Spleen (tissue), 11 donors: ENCODE measurements around the gene PHYKPL. TPM values are rescaled to one million over a fixed set of nuclear protein-coding genes. Genes with fewer than 3 reads are reported as not detected.

Experiments
- DNase-seq: peaks from one replicate; pipeline ENCODE4 v3.0.0-alpha.2; 2020
- H3K27ac ChIP-seq, 8 donors: fragments of 200-600 bp; sonication (generic) in 7 of 8; 1 replicate in 4 of 8; 2 replicates in 4 of 8; pipeline versions ENCODE4 v1.5.0 to v1.8.0; 2016 to 2021; ENCODE audit warnings: inconsistent platforms in 4 of 8, mild to moderate bottlenecking in 4 of 8, moderate library complexity in 1 of 8
- H3K27me3 ChIP-seq, 7 donors: fragments of 200-600 bp; sonication (generic) in 6 of 7; replicated peaks in 1 of 7; 1 replicate in 4 of 7; 2 replicates in 3 of 7; pipeline versions ENCODE4 v1.5.0 to v1.8.0; 2016 to 2021; ENCODE audit warnings: inconsistent platforms in 3 of 7, mild to moderate bottlenecking in 1 of 7
- H3K36me3 ChIP-seq, 6 donors: fragments of 200-600 bp; sonication (generic) in 5 of 6; 1 replicate in 4 of 6; 2 replicates in 2 of 6; pipeline versions ENCODE4 v1.5.0 to v1.8.0; 2016 to 2021; ENCODE audit warnings: inconsistent platforms in 2 of 6
- H3K4me1 ChIP-seq, 6 donors: fragments of 200-600 bp; sonication (generic) in 5 of 6; 1 replicate in 3 of 6; 2 replicates in 3 of 6; pipeline versions ENCODE4 v1.5.0 to v1.8.0; 2016 to 2021; ENCODE audit warnings: inconsistent platforms in 3 of 6
- H3K4me3 ChIP-seq, 8 donors: fragments of 200-600 bp; sonication (generic) in 7 of 8; 1 replicate in 4 of 8; 2 replicates in 4 of 8; pipeline versions ENCODE4 v1.5.0 to v1.8.0; 2016 to 2021; ENCODE audit warnings: inconsistent platforms in 4 of 8, mild to moderate bottlenecking in 4 of 8, moderate library complexity in 2 of 8
- H3K9me3 ChIP-seq, 8 donors: fragments of 200-600 bp; sonication (generic) in 7 of 8; 1 replicate in 4 of 8; 2 replicates in 4 of 8; pipeline versions ENCODE4 v1.5.0 to v1.8.0; 2016 to 2021; ENCODE audit warnings: inconsistent platforms in 4 of 8
- POLR2A ChIP-seq, 3 donors: fragments of 450-650 bp; IDR thresholded peaks; one replicate each; pipeline ENCODE4 v1.5.1; 2017; ENCODE audit warnings: antibody characterized with exemption in 3 of 3, mild to moderate bottlenecking in 1 of 3
- POLR2AphosphoS5 ChIP-seq, 3 donors: sonication (generic); formaldehyde crosslinking; IDR thresholded peaks; one replicate each; pipeline ENCODE4 v1.5.1; 2017; ENCODE audit warnings: antibody characterized with exemption in 3 of 3
- WGBS, 5 donors: extraction: QIAGEN DNeasy Blood & Tissue Kit in 3 of 5; methylation state at CpG; one replicate each; pipeline versions ENCODE4 v1.1.5 to v1.1.7; 2013 to 2018; 5-methylcytosine and 5-hydroxymethylcytosine counted together
- intact Hi-C: fragments of 100-400 bp; cut with DNase I; formaldehyde crosslinking; loops from one replicate; pipeline ENCODE4 v1.15.0; 2023; ENCODE audit warnings: low total_unique reads
- polyA plus RNA-seq, 3 donors: library from polyadenylated mRNA; stranded (reverse); fragments of 200-250 nt; gene quantifications; one replicate each; pipeline ENCODE4 v1.2.1, GENCODE V29; 2013
- total RNA-seq, 7 donors: library from RNA; depleted of rRNA in 3 of 7; stranded (reverse); fragments of >200 nt in 3 of 7; fragmentation: NEBNext Ultra II Directional in 4 of 7; extraction: Animal tissue kit (Norgen Biotek cat#: 25700) in 4 of 7; gene quantifications; one replicate each; pipeline versions ENCODE4 v1.1.0 to v1.2.1, GENCODE V29; 2016 to 2021
- TF ChIP-seq, protein P1 (sequence below), 11 experiments: fragments of 200-600 bp in 7 of 11; fragments of 450-650 bp in 4 of 11; sonication (generic) in 4 of 11; IDR thresholded peaks in 8 of 11; conservative IDR thresholded peaks in 3 of 11; 1 replicate in 7 of 11; 2 replicates in 4 of 11; pipeline versions ENCODE4 v1.4.0 to v1.8.0; 2016 to 2021; ENCODE audit warnings: antibody characterized with exemption in 11 of 11, inconsistent platforms in 4 of 11, mild to moderate bottlenecking in 1 of 11
- donor health status: healthy with polysubstance abuse.
- donor health status: DM: no; HTN: no; CAD: no; lungs with moderate emphysema.
- donor health status: DM: no; HTN: no; CAD: no.
- donor health status: Bipolar disorder and iron deficiency.
- donor health status: healthy.
- donor health status: DM: no; HTN: no; CAD: no.
- donor health status: DM: yes; HTN: yes; CAD: no.

Gene PHYKPL
- total and polyA plus RNA-seq, 10 donors: 46.9 to 209 (median 105) TPM

DNA sequence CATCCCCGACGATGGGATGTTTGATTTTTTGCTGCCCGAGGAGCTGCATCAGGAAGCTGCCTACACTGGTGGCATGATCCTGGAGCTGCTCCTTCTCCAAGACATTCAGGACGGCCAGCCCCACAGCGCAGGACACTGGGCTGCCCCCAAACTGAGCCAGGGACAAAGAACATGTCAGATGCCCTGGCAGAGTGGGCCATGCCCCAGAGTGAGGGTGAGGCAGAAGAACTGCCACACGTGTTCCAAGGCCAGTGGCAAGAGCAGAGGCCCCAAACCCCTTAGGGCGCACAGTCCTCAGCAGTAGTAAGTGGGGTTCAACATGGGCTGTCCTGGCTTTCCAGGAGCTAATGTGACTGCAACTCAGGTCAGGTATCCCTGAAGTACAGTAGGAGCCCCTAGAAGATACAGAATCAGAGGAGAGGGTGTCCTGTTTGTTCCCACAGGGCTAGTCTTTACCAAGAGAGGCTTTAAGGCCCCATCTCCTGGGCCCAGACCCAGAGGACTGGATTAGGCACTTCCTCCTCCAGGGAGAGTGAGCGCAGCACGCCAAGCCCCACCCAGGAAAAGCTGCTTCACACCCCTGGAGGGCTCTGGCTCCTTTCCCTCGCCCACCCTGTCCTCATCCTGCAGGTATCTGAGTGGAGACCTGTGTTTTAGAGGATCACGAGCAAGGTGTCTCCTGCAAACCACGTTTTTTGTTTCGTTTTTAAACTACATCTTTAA is 17.2 kb downstream of the PHYKPL start:
- Histone ChIP-seq H3K27ac (peak overlapping the region in 7 of 8 donors; percentile 18 to 82 (median 66)), H3K27me3 (no peaks in the 10 kb centered on the region), H3K4me3 (no peak overlapping the region), H3K4me1 (peaks cover 0 to 66% (median 33%) of the 10 kb centered on the region in 6 donors), H3K9me3 (no peaks in the 10 kb centered on the region), H3K36me3 (peaks cover 0 to 100% (median 79%) of the 10 kb centered on the region in 6 donors)
- no peak for DNase-seq
- intact Hi-C loops: no loop called here
- WGBS, 5 donors: 60 to 83% (median 69%) methylated on average over 10 to 13 of the region's 13 CpGs
- TF ChIP-seq POLR2AphosphoS5 (IDR thresholded peaks at IDR 0.05): peak in 2 of 3 donors; percentile 28 to 62
- TF ChIP-seq, protein P1, sequence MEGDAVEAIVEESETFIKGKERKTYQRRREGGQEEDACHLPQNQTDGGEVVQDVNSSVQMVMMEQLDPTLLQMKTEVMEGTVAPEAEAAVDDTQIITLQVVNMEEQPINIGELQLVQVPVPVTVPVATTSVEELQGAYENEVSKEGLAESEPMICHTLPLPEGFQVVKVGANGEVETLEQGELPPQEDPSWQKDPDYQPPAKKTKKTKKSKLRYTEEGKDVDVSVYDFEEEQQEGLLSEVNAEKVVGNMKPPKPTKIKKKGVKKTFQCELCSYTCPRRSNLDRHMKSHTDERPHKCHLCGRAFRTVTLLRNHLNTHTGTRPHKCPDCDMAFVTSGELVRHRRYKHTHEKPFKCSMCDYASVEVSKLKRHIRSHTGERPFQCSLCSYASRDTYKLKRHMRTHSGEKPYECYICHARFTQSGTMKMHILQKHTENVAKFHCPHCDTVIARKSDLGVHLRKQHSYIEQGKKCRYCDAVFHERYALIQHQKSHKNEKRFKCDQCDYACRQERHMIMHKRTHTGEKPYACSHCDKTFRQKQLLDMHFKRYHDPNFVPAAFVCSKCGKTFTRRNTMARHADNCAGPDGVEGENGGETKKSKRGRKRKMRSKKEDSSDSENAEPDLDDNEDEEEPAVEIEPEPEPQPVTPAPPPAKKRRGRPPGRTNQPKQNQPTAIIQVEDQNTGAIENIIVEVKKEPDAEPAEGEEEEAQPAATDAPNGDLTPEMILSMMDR (IDR thresholded peaks at IDR 0.05 in 8 of 11, conservative IDR thresholded peaks at IDR 0.05 in 3 of 11): no peak

DNA sequence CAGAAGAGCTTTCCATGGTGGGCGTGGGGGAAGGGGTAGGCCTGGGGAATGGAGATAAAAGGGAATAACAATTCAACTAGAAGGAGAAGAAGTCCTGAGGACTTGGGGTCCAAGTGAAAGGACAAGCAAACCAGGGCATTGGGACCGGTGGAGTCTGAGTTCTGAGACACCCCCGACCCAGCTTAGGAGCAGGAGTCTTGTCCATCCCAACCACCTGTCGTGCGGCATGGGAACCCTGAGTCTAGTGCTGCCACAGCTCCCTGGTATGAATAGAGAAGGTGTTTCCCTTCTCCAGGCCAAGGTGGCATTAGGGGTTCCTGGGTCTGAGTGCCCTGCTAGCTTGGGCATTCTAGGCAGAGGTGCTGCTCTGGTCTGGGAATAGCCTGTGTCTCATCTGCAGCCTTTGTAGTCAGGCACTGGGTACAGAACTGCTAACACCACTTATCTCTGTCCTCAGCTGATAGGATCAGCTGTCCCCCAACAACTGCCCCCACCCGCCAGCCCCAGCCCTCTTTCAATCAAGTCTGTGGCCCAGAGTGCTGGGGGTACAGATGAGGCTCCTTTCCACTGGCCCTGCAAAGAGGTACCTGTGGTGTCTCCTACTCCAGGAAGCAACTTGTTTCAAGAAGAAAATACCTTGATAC is 18.3 kb downstream of the PHYKPL start:
- H3K4me1 ChIP-seq: peaks cover 0 to 74% (median 33%) of the 10 kb centered on the region in 6 donors
- peak overlapping the region in 3 of 8 donors; percentile 66 to 82 (median 72) for H3K27ac ChIP-seq
- TF ChIP-seq, protein P1 (IDR thresholded peaks at IDR 0.05 in 8 of 11, conservative IDR thresholded peaks at IDR 0.05 in 3 of 11): no peak
- TF ChIP-seq POLR2AphosphoS5 (IDR thresholded peaks at IDR 0.05) (no peak), POLR2A (IDR thresholded peaks at IDR 0.05) (no peak)
- peak; percentile 45 for DNase-seq
- H3K9me3 ChIP-seq: no peaks in the 10 kb centered on the region
- H3K4me3 ChIP-seq: no peak overlapping the region
- intact Hi-C loops: no loop called here
- WGBS, 5 donors: 93 to 96% (median 95%) methylated on average over 6 of the region's 6 CpGs
- no peaks in the 10 kb centered on the region for H3K27me3 ChIP-seq
- peaks cover 0 to 100% (median 86%) of the 10 kb centered on the region in 6 donors for H3K36me3 ChIP-seq

DNA sequence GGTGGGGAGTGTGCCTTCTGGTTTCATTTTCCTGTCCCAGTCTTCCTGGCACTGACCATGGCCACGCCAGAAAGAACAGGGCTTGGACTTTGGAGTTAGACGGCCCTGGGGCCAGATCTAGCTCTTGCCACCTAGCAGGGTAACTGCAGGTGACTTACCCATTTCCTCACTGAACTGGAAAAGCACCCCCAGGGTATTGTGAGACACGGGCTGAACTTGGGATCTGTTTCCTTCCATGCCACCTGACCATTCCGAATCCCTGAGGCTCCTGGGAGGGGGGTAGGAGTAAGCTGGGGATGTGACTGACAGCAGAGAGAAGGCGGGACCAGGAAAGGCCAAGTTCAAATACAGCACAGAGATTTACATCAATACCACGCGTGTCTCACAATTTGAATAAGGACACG is 18.9 kb downstream of the PHYKPL start:
- no peak for TF ChIP-seq POLR2A (IDR thresholded peaks at IDR 0.05)
- TF ChIP-seq, protein P1 (IDR thresholded peaks at IDR 0.05 in 8 of 11, conservative IDR thresholded peaks at IDR 0.05 in 3 of 11): no peak
- no peak for TF ChIP-seq POLR2AphosphoS5 (IDR thresholded peaks at IDR 0.05)
- peak; percentile 17 for DNase-seq
- 68 to 78% (median 77%) methylated on average over 8 of the region's 8 CpGs for WGBS, 5 donors
- peak overlapping the region in 2 of 8 donors; percentile 66 to 82 for H3K27ac ChIP-seq
- H3K27me3 ChIP-seq: no peaks in the 10 kb centered on the region
- no peak overlapping the region for H3K4me3 ChIP-seq
- H3K9me3 ChIP-seq: no peaks in the 10 kb centered on the region
- H3K36me3 ChIP-seq: peaks cover 0 to 100% (median 88%) of the 10 kb centered on the region in 6 donors
- intact Hi-C loops: no loop called here
- H3K4me1 ChIP-seq: peaks cover 0 to 79% (median 33%) of the 10 kb centered on the region in 6 donors

DNA sequence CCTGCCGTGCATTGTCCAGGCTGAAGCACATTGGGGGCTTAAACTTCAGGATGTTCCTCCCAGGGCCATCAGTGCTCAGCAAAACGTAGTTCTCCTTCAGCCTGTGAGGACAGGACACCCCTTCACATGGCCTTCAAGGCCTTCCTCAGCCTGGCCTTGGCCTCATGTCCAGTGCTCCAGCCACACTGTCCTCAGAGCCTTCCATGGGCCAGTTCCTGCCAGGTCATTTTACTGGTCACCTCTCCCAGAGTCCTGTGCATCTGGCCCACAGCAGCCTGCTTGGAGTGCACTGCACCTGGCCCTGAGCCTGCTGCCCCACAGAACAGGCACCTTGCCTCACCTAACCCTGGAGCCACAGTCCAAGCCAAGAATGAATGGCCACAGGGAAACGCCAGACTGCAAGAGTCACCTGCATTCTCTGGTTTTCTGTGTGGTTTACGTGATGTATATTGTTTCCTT is 19.6 kb downstream of the PHYKPL start:
- TF ChIP-seq POLR2A (IDR thresholded peaks at IDR 0.05) (no peak), POLR2AphosphoS5 (IDR thresholded peaks at IDR 0.05) (peak; percentile 49 to 72 (median 61))
- TF ChIP-seq, protein P1 (IDR thresholded peaks at IDR 0.05 in 8 of 11, conservative IDR thresholded peaks at IDR 0.05 in 3 of 11): no peak
- WGBS, 5 donors: 46 to 71% (median 55%) methylated on average over 4 of the region's 4 CpGs
- no peak overlapping the region for H3K4me3 ChIP-seq
- DNase-seq: peak; percentile 58
- intact Hi-C loops: no loop called here
- no peaks in the 10 kb centered on the region for H3K27me3 ChIP-seq
- H3K4me1 ChIP-seq: peaks cover 0 to 86% (median 38%) of the 10 kb centered on the region in 6 donors
- peaks cover 0 to 100% (median 92%) of the 10 kb centered on the region in 6 donors for H3K36me3 ChIP-seq
- H3K9me3 ChIP-seq: no peaks in the 10 kb centered on the region
- peak overlapping the region in 2 of 8 donors; percentile 66 to 82 for H3K27ac ChIP-seq
